ENCODE measurements around the gene RHBDD1. TPM values are rescaled to one million over a fixed set of nuclear protein-coding genes. Genes with fewer than 3 reads are reported as not detected.

RHBDD1 gene
- total RNA-seq, 1 donor from 2014 or later, result 30.0 TPM

- H3K27me3 Mint-ChIP-seq (ENCODE audit: low read depth), result no peaks in the 10 kb centered on the region
- H3K36me3 Mint-ChIP-seq (ENCODE audit: low read depth), result peaks cover 1% of the 10 kb centered on the region
- DNase-seq (ENCODE audit: low spot score), result no peak
- H3K9me3 Mint-ChIP-seq (ENCODE audit: low read depth), result no peaks in the 10 kb centered on the region
- peak overlapping the region; percentile 96 for H3K27ac Mint-ChIP-seq (ENCODE audit: unreplicated experiment)
- no peak for TF ChIP-seq CTCF (IDR thresholded peaks at IDR 0.05)
- peak overlapping the region; percentile 83 for H3K4me3 Mint-ChIP-seq (ENCODE audit: unreplicated experiment)
- H3K4me1 Mint-ChIP-seq (ENCODE audit: low read depth), result peaks cover 77% of the 10 kb centered on the region
Observed at GRCh38 chr2:226791056-226791486, 44.8 kb upstream of the RHBDD1 start.

- peak; percentile 75 for TF ChIP-seq CTCF (IDR thresholded peaks at IDR 0.05)
- H3K27me3 Mint-ChIP-seq (ENCODE audit: low read depth), result no peaks in the 10 kb centered on the region
- H3K36me3 Mint-ChIP-seq (ENCODE audit: low read depth), result peaks cover 2% of the 10 kb centered on the region
- peak overlapping the region; percentile 83 for H3K4me3 Mint-ChIP-seq (ENCODE audit: unreplicated experiment)
- H3K4me1 Mint-ChIP-seq (ENCODE audit: low read depth), result peaks cover 80% of the 10 kb centered on the region
- peak overlapping the region; percentile 96 for H3K27ac Mint-ChIP-seq (ENCODE audit: unreplicated experiment)
- no peaks in the 10 kb centered on the region for H3K9me3 Mint-ChIP-seq (ENCODE audit: low read depth)
- peak; percentile 96 for DNase-seq (ENCODE audit: low spot score)
Observed at GRCh38 chr2:226791487-226792081, 44.3 kb upstream of the RHBDD1 start.

GRCh38 chr2:226792155-226792881 is 43.5 kb upstream of the RHBDD1 start:
- H3K9me3 Mint-ChIP-seq (ENCODE audit: low read depth), result no peaks in the 10 kb centered on the region
- H3K27ac Mint-ChIP-seq (ENCODE audit: unreplicated experiment), result peak overlapping the region; percentile 89
- no peaks in the 10 kb centered on the region for H3K27me3 Mint-ChIP-seq (ENCODE audit: low read depth)
- H3K4me1 Mint-ChIP-seq (ENCODE audit: low read depth), result peaks cover 76% of the 10 kb centered on the region
- peaks cover 5% of the 10 kb centered on the region for H3K36me3 Mint-ChIP-seq (ENCODE audit: low read depth)
- H3K4me3 Mint-ChIP-seq (ENCODE audit: unreplicated experiment), result peak overlapping the region; percentile 66
- DNase-seq (ENCODE audit: low spot score), result no peak
- no peak for TF ChIP-seq CTCF (IDR thresholded peaks at IDR 0.05)

GRCh38 chr2:226793646-226794045 is 42.2 kb upstream of the RHBDD1 start:
- H3K9me3 Mint-ChIP-seq (ENCODE audit: low read depth), result no peaks in the 10 kb centered on the region
- peaks cover 5% of the 10 kb centered on the region for H3K36me3 Mint-ChIP-seq (ENCODE audit: low read depth)
- peak overlapping the region; percentile 66 for H3K4me3 Mint-ChIP-seq (ENCODE audit: unreplicated experiment)
- no peak for TF ChIP-seq CTCF (IDR thresholded peaks at IDR 0.05)
- peak overlapping the region; percentile 79 for H3K27ac Mint-ChIP-seq (ENCODE audit: unreplicated experiment)
- peaks cover 75% of the 10 kb centered on the region for H3K4me1 Mint-ChIP-seq (ENCODE audit: low read depth)
- no peaks in the 10 kb centered on the region for H3K27me3 Mint-ChIP-seq (ENCODE audit: low read depth)
- no peak for DNase-seq (ENCODE audit: low spot score)

- H3K27me3 Mint-ChIP-seq (ENCODE audit: low read depth), result no peaks in the 10 kb centered on the region
- peak overlapping the region; percentile 66 for H3K4me3 Mint-ChIP-seq (ENCODE audit: unreplicated experiment)
- no peak for TF ChIP-seq CTCF (IDR thresholded peaks at IDR 0.05)
- peaks cover 5% of the 10 kb centered on the region for H3K36me3 Mint-ChIP-seq (ENCODE audit: low read depth)
- H3K27ac Mint-ChIP-seq (ENCODE audit: unreplicated experiment), result peak overlapping the region; percentile 79
- H3K4me1 Mint-ChIP-seq (ENCODE audit: low read depth), result peaks cover 69% of the 10 kb centered on the region
- no peaks in the 10 kb centered on the region for H3K9me3 Mint-ChIP-seq (ENCODE audit: low read depth)
- DNase-seq (ENCODE audit: low spot score), result no peak
Observed at GRCh38 chr2:226794196-226794661, 41.6 kb upstream of the RHBDD1 start.

All from chondrocyte (in vitro differentiated cells).